Endothelial cell of umbilical vein (primary cell): ENCODE results near the gene CYP3A5. TPM values are rescaled to one million over a fixed set of nuclear protein-coding genes. Genes with fewer than 3 reads are reported as not detected.

Experiments
- BruUV-seq: library from RNA; stranded (reverse); fragments of 400-500 nt; replicated peaks from 2 replicates; lab custom pipeline; 2021; lab: Mats Ljungman, UMichigan
- CTCF ChIA-PET: fragments of 300-600, 350-600 bp; sonication (Branson Sonifier 250); formaldehyde crosslinking; loops from one replicate; lab custom pipeline; 2021; ENCODE audit warnings: antibody characterized with exemption, inconsistent platforms; lab: Charles Lee
- POLR2A ChIA-PET: fragments of 300-600, 350-600 bp; sonication (Branson Sonifier 250); formaldehyde crosslinking; loops from one replicate; lab custom pipeline; 2021; ENCODE audit warnings: antibody characterized with exemption, inconsistent platforms; lab: Charles Lee
- DNase-seq: peaks from one replicate; pipeline ENCODE4 v3.0.0-alpha.2; 2011; ENCODE audit warnings: low read depth, low spot score
- FAIRE-seq: peaks from 2 replicates; lab custom pipeline; 2011; peaks lifted over from hg19 to GRCh38; lab: Jason Lieb, UNC
- H2AFZ ChIP-seq: 2 replicates; pipeline ENCODE4 v1.6.0; 2012; ENCODE audit warnings: low read depth, low read length, control low read depth, inconsistent platforms
- H3K27ac ChIP-seq: 2 replicates; pipeline ENCODE4 v1.5.1; 2011; ENCODE audit warnings: low read depth, mild to moderate bottlenecking, control low read depth, low read length, moderate library complexity; ENCODE audit not compliant: insufficient read depth
- H3K27me3 ChIP-seq, 2 experiments: 2 replicates each; pipeline versions ENCODE4 v1.6.0 to v1.6.1; 2011; ENCODE audit warnings: low read length in 2 of 2, mixed read lengths in 1 of 2; ENCODE audit not compliant: control insufficient read depth in 2 of 2, insufficient read depth in 2 of 2
- H3K36me3 ChIP-seq, 2 experiments: 2 replicates in 1 of 2; 3 replicates in 1 of 2; pipeline ENCODE4 v1.5.1; 2011; ENCODE audit warnings: low read length in 2 of 2, mild to moderate bottlenecking in 1 of 2, moderate library complexity in 1 of 2; ENCODE audit not compliant: control insufficient read depth in 2 of 2, insufficient read depth in 2 of 2; ENCODE audit errors: extremely low read depth in 1 of 2
- H3K4me1 ChIP-seq: 3 replicates; pipeline ENCODE4 v1.5.1; 2011; ENCODE audit warnings: mild to moderate bottlenecking, low read length; ENCODE audit not compliant: control insufficient read depth, insufficient read depth; ENCODE audit errors: extremely low read depth
- H3K4me2 ChIP-seq: 2 replicates; pipeline ENCODE4 v1.6.1; 2011; ENCODE audit warnings: low read length, control low read depth, mixed read lengths; ENCODE audit not compliant: insufficient read depth
- H3K4me3 ChIP-seq, 3 experiments: fragments of 200-600 bp in 1 of 3; sonication (generic), shearing (Covaris generic) in 1 of 3; replicated peaks in 1 of 3; 2 replicates each; pipeline ENCODE4 v1.5.1; 2011 to 2016; ENCODE audit warnings: control low read depth in 3 of 3, low read length in 3 of 3, mild to moderate bottlenecking in 2 of 3, inconsistent platforms in 1 of 3, low read depth in 1 of 3, moderate library complexity in 1 of 3; ENCODE audit not compliant: insufficient read depth in 1 of 3
- H3K79me2 ChIP-seq: 2 replicates; pipeline ENCODE4 v1.6.0; 2012; ENCODE audit warnings: low read length, inconsistent platforms; ENCODE audit not compliant: control insufficient read depth, insufficient read depth
- H3K9ac ChIP-seq: replicated peaks from 2 replicates; pipeline ENCODE3; 2011; ENCODE audit warnings: low read length, control low read depth; ENCODE audit not compliant: insufficient read depth; ENCODE audit errors: extremely low read depth
- H3K9me1 ChIP-seq: replicated peaks from 3 replicates; pipeline ENCODE4 v1.6.0; 2011; ENCODE audit warnings: mild to moderate bottlenecking, low read length; ENCODE audit not compliant: control insufficient read depth, insufficient read depth; ENCODE audit errors: extremely low read depth
- H3K9me3 ChIP-seq: replicated peaks from 2 replicates; pipeline ENCODE4 v1.5.1; 2012; ENCODE audit warnings: low read length, inconsistent platforms; ENCODE audit not compliant: control insufficient read depth, insufficient read depth
- H4K20me1 ChIP-seq: replicated peaks from 2 replicates; pipeline ENCODE3; 2011; ENCODE audit warnings: mild to moderate bottlenecking, low read length; ENCODE audit not compliant: control insufficient read depth, insufficient read depth; ENCODE audit errors: extremely low read depth
- EZH2 ChIP-seq: IDR thresholded peaks from 2 replicates; pipeline ENCODE4 v1.6.1; 2012; ENCODE audit warnings: borderline replicate concordance, low read depth, mild to moderate bottlenecking, moderate library complexity, low read length, inconsistent platforms; ENCODE audit not compliant: severe bottlenecking
- GATA2 ChIP-seq: IDR thresholded peaks from 2 replicates; pipeline ENCODE4 v1.7.0; 2011; ENCODE audit warnings: low read depth, mild to moderate bottlenecking, moderate library complexity, mixed read lengths, low read length; ENCODE audit not compliant: insufficient read length, insufficient read depth
- MAX ChIP-seq: IDR thresholded peaks from 2 replicates; pipeline ENCODE4 v1.6.1; 2011; ENCODE audit not compliant: insufficient read depth, insufficient read length
- MYC ChIP-seq: IDR thresholded peaks from one replicate; pipeline ENCODE4 v1.6.1; 2011; ENCODE audit warnings: mild to moderate bottlenecking, low read depth, low read length
- dilution Hi-C: fragments of 300-500 bp; cut with MboI; formaldehyde crosslinking; loops from one replicate; pipeline ENCODE4 v1.15.0; 2019; ENCODE audit warnings: low sequenced_read_pairs; ENCODE audit not compliant: extremely low pct_ligation_motif_present
- intact Hi-C: fragments of 100-400 bp; cut with micrococcal nuclease; formaldehyde crosslinking; loops from one replicate; pipeline ENCODE4 v1.10.0; 2022
- polyA plus RNA-seq, 4 experiments: library from polyadenylated mRNA; depleted of rRNA in 3 of 4; stranded (reverse) in 3 of 4; unstranded in 1 of 4; fragments of >200 nt; gene quantifications; 2 replicates each; pipeline versions ENCODE4 v1.2.1 to v1.2.3, GENCODE V29; 2011 to 2012; ENCODE audit warnings: missing spikeins in 1 of 4
- total RNA-seq: library from RNA; stranded (reverse); gene quantifications from 2 replicates; pipeline ENCODE4 v1.2.3, GENCODE V29; 2021
- TF ChIP-seq, protein P1 (sequence below), 2 donors: IDR thresholded peaks; 1 replicate in 1 of 2; 2 replicates in 1 of 2; pipeline ENCODE4 v1.5.1; 2011; ENCODE audit warnings: low read length in 2 of 2, mild to moderate bottlenecking in 2 of 2, moderate library complexity in 2 of 2, control low read depth in 1 of 2, inconsistent platforms in 1 of 2, low read depth in 1 of 2; ENCODE audit not compliant: insufficient read depth in 1 of 2; ENCODE audit errors: extremely low read depth in 1 of 2

The CYP3A5 gene
- total and polyA plus RNA-seq, 2 donors (not counting 3 experiments of a cell fraction or from before 2014, with no cell fraction given) = not detected

DNA sequence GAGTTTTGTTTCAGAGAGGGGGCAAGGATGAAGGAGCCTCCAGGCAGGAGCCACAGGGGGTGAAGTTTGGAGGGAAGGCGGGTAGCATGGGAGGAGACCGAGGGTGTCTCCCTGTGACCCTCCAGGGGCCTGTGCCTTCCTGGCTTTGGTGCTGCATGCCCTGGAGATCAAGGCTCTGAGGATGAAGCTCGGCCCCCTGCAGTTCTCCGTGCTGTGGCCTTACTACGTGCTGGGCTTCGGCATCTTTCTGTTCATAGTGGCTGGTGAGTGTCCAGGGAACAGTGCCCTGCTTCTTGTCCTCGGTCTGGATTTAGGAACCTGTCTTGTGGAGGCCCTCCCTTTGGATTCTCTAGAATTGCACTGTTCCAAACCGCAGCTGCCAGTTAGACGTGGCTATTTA lies 72.2 kb downstream of the CYP3A5 start:
- Histone ChIP-seq H3K27me3 (peaks cover 6 to 7% of the 10 kb centered on the region in 2 experiments), H3K27ac (no peak overlapping the region), H4K20me1 (no peaks in the 10 kb centered on the region), H3K4me1 (no peaks in the 10 kb centered on the region), H3K4me3 (no peak overlapping the region), H3K79me2 (no peaks in the 10 kb centered on the region), H3K9me1 (no peaks in the 10 kb centered on the region), H2AFZ (no peak overlapping the region), H3K36me3 (no peaks in the 10 kb centered on the region), H3K9me3 (no peaks in the 10 kb centered on the region), H3K9ac (no peak overlapping the region), H3K4me2 (no peak overlapping the region)
- TF ChIP-seq, protein P1, sequence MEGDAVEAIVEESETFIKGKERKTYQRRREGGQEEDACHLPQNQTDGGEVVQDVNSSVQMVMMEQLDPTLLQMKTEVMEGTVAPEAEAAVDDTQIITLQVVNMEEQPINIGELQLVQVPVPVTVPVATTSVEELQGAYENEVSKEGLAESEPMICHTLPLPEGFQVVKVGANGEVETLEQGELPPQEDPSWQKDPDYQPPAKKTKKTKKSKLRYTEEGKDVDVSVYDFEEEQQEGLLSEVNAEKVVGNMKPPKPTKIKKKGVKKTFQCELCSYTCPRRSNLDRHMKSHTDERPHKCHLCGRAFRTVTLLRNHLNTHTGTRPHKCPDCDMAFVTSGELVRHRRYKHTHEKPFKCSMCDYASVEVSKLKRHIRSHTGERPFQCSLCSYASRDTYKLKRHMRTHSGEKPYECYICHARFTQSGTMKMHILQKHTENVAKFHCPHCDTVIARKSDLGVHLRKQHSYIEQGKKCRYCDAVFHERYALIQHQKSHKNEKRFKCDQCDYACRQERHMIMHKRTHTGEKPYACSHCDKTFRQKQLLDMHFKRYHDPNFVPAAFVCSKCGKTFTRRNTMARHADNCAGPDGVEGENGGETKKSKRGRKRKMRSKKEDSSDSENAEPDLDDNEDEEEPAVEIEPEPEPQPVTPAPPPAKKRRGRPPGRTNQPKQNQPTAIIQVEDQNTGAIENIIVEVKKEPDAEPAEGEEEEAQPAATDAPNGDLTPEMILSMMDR (IDR thresholded peaks at IDR 0.05; ENCODE audit: extremely low read depth in 1 of 2, insufficient read depth in 1 of 2, low read depth in 1 of 2, low read length in 2 of 2) = no peak
- no peak for DNase-seq
- POLR2A ChIA-PET = no interaction called here
- CTCF ChIA-PET = interaction anchor here (1.4 kb wide), 1 partner anchor 9 kb away, joined by 3 read pairs; no protein-coding TSS in a partner anchor
- no TSS peak for BruUV-seq
- FAIRE-seq = no peak
- dilution Hi-C loops = no loop called here
- intact Hi-C loops = no loop called here

GRCh38 chr7:99606531-99606930 lies 73.3 kb downstream of the CYP3A5 start:
- Histone ChIP-seq H3K9me3 (no peaks in the 10 kb centered on the region), H2AFZ (no peak overlapping the region), H3K4me2 (no peak overlapping the region), H3K36me3 (no peaks in the 10 kb centered on the region), H3K27me3 (peaks cover 3 to 7% of the 10 kb centered on the region in 2 experiments), H3K4me3 (no peak overlapping the region), H4K20me1 (no peaks in the 10 kb centered on the region), H3K27ac (no peak overlapping the region), H3K4me1 (no peaks in the 10 kb centered on the region), H3K79me2 (no peaks in the 10 kb centered on the region), H3K9ac (no peak overlapping the region), H3K9me1 (no peaks in the 10 kb centered on the region)
- dilution Hi-C loops = no loop called here
- BruUV-seq = no TSS peak
- CTCF ChIA-PET = no interaction called here
- TF ChIP-seq, protein P1 (IDR thresholded peaks at IDR 0.05; ENCODE audit: extremely low read depth in 1 of 2, insufficient read depth in 1 of 2, low read depth in 1 of 2, low read length in 2 of 2) = no peak
- TF ChIP-seq GATA2 (no peak), MAX (no peak), EZH2 (no peak), MYC (no peak)
- POLR2A ChIA-PET = no interaction called here
- DNase-seq = no peak
- intact Hi-C loops = no loop called here
- no peak for FAIRE-seq
